Measurements from ENCODE around the gene DLL1.
A peak's percentile ranks its signal among the peaks of the same experiment; 100 is the strongest.

The DLL1 gene

DNA sequence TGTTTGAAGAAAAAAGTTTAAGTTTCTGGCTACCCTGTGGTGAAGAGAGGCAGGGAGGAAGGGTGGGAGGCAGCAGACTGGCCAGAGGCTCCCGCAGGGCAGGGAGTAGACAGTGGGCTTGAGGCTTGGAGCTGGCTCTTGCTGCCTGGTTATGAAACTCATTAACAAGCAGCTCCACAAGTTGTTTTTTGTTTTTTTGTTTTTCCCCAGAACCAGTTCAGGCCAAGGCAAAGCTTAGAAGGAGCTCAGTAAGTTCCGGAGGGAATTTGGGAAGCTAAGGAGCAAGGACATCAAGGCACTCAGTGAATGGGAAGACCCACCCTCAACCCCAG lies 4.0 kb downstream of the DLL1 start:
- peak overlapping the region in 1 of 2 donors; percentile 63 for H3K27ac ChIP-seq
- TF ChIP-seq, protein P1, sequence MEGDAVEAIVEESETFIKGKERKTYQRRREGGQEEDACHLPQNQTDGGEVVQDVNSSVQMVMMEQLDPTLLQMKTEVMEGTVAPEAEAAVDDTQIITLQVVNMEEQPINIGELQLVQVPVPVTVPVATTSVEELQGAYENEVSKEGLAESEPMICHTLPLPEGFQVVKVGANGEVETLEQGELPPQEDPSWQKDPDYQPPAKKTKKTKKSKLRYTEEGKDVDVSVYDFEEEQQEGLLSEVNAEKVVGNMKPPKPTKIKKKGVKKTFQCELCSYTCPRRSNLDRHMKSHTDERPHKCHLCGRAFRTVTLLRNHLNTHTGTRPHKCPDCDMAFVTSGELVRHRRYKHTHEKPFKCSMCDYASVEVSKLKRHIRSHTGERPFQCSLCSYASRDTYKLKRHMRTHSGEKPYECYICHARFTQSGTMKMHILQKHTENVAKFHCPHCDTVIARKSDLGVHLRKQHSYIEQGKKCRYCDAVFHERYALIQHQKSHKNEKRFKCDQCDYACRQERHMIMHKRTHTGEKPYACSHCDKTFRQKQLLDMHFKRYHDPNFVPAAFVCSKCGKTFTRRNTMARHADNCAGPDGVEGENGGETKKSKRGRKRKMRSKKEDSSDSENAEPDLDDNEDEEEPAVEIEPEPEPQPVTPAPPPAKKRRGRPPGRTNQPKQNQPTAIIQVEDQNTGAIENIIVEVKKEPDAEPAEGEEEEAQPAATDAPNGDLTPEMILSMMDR (IDR thresholded peaks at IDR 0.05), result no peak
- H3K4me3 ChIP-seq, result no peak overlapping the region
- no peak for DNase-seq (ENCODE audit: low spot score)

DNA sequence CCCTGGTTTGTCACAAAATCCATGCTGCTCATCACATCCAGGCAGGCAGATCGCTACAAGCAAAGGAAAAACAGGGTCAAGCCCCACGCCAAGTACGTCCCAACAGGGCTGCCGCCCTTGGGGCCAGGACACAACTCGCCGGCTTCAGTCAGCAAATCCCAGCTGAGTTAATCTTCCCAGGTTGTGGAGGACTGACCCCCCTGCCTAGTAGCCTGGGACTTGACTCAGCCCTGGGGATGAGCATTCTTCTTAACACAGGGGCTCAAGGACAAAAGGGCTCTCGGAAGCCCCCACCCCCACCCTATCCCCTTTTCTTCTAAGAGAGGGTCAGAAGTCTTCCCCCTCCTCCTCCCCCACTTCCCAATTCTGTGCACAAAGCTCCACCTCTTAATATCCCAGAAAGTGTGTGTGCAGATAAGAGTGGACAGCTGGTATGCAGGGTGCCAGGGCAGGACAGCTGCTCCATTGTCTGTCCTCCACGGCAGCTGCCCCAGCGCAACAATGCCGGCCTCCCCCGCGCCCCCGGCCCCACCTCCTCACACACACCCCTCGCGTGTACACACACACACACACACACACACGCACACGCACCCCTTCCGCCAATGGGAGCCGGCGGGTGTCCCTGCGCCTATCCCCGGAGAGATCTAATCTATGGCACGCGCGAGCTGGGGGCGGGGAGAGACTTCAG lies 4.5 kb downstream of the DLL1 start:
- TF ChIP-seq, protein P1 (IDR thresholded peaks at IDR 0.05), result no peak
- no peak for DNase-seq (ENCODE audit: low spot score)
- Histone ChIP-seq H3K4me3 (no peak overlapping the region), H3K27ac (peak overlapping the region in 1 of 2 donors; percentile 26)

DNA sequence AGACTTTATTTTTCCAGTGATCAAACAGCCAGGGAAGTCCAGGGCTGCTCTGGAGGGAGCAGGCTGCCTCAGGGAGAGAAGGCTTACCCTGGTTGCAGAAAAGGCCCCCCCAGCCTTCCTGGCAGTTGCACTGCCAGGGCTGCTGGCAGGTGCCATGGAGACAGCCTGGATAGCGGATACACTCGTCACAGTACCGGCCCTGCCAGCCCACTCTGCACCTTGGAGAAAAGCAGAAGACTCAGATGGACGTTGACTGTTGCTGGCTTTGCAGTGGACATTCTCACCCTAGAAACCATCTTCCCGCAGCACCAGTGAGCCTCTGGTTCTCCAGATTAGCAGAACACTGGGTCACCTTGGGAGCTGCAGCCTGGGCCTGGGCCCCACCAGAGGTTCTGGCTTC lies 5.4 kb downstream of the DLL1 start:
- no peak for DNase-seq (ENCODE audit: low spot score)
- TF ChIP-seq, protein P1 (IDR thresholded peaks at IDR 0.05), result no peak
- Histone ChIP-seq H3K27ac (no peak overlapping the region), H3K4me3 (no peak overlapping the region)

DNA sequence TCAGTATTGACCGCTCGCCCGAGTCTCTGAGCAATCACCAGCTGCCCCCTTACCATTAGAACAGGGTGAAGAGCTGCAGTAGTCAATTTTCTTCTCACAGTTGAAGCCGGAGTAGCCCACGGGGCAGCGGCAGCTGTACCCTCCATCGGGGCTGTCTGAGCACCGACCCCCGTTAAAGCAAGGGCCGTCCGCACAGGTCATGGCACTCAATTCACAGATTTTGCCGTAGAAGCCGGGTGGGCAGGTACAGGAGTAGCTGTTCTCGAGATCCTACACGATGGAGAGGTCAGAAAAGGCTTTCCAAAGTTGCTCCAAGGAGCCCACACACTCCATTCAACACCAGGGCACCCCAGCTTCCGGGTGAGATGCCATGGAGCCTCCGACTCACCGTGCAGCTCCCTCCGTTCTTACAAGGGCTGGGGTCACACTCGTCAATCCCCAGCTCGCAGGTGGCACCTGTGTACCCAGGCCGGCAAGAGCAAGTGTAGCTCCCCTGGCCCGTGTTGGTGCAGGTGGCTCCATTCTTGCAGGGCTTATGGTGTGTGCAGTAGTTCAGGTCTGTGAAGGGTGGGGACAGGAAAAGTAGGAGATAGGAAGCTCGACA lies 5.9 kb downstream of the DLL1 start:
- TF ChIP-seq, protein P1 (IDR thresholded peaks at IDR 0.05), result no peak
- Histone ChIP-seq H3K27ac (no peak overlapping the region), H3K4me3 (no peak overlapping the region)
- DNase-seq (ENCODE audit: low spot score), result peak; percentile 58

DNA sequence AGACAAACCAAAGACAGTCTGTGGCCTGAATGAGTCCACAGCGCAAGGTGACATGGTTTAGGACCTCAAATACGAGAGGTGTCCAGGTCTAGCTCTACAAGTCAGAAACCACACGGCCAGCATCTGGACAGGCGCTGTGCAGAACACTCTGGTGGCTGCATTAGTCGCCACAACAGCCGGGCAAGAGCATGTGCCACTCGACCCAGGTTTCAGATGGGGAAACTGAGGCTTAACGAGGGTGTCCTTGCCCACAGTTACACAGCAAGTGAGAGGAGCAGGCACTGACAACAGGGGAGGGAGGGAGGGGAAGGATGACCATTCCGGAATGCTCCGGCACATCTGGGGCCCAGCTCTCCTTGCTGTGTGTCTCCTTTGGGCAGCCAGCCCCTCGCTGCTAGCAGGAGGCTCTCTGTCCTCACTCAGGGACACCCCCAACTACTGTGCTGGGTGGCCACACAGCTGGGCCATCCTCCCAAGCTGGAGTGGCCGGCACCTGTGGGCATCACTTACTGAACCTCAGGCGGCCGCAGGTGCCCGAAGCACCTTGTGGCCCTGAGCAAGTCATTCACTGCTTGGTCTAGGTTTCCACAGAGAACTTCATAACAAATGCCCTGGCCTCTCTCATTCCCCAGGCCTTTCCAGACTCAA lies 6.6 kb downstream of the DLL1 start:
- Histone ChIP-seq H3K4me3 (no peak overlapping the region), H3K27ac (no peak overlapping the region)
- DNase-seq (ENCODE audit: low spot score), result no peak
- TF ChIP-seq, protein P1 (IDR thresholded peaks at IDR 0.05), result no peak

DNA sequence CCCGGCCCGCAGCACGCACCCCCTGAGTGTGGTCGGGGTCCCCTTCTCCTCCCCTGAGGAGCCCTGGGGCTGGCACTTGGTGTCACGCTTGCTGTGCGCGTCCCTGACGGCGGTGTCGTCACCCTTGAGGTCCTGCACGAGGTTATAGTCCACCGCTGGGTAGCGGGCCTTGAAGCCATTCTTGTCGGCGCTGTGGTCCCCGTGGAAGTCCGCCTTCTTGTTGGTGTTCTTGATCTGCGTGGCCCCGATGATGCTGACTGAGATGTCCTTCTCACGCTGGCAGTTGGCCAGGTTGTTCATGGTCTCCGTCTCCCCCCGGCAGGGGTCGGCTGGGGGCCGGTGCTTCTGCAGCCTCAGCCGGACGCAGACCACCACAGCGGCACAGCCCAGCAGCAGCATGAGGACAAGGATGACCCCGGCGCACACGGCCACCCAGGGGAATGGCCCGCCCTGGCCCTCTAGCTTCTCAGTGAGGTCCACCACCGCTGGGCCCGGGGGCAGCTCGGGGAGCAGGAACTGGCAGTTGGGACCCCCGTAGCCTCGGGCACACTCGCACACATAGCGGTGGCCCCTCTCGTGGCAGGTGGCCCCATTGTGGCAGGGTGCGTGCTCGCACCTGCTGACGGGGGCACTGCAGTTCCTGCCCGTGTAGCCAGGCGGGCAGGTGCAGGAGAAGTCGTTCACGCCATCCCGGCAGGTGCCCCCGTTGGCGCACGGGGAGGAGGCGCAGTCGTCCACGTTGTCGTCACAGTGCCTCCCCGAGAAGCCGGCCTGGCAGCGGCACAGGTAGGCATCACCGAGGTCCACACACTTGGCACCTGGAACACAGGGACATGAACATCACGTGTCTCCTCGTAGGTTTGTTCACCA lies 7.4 kb downstream of the DLL1 start:
- no peak for DNase-seq (ENCODE audit: low spot score)
- H3K4me3 ChIP-seq, result no peak overlapping the region
- no peak overlapping the region for H3K27ac ChIP-seq
- TF ChIP-seq, protein P1 (IDR thresholded peaks at IDR 0.05), result no peak

All from coronary artery (tissue), 2 donors.